ENCODE data around the gene PI16. TPM values are rescaled to one million over a fixed set of nuclear protein-coding genes. Genes with fewer than 3 reads are reported as not detected.

PI16 gene
- total and polyA plus RNA-seq, 2 of the 13 experiments (the other 11 are each of a cell fraction or from before 2014, with no cell fraction given): not detected

GRCh38 chr6:36958775-36959554, 4.4 kb downstream of the PI16 start:
- Histone ChIP-seq H3K4me2 (ENCODE audit: low read depth, low read length) (no peak overlapping the region), H3K4me1 (ENCODE audit: insufficient read depth, low read length) (peaks cover 8% of the 10 kb centered on the region; the same call in 1 of the 2 replicates), H3K36me3 (replicated peaks in 1 of 2; ENCODE audit: control insufficient read depth in 1 of 2, insufficient read depth in 2 of 2, low read length in 2 of 2) (no peaks in the 10 kb centered on the region), H3K27me3 (ENCODE audit: control insufficient read depth in 1 of 2, insufficient read depth in 2 of 2, low read length in 2 of 2) (peaks cover 15 to 54% of the 10 kb centered on the region in 2 experiments; a peak in 3 of 5 replicates), H3K27ac (ENCODE audit: extremely low read length, insufficient read depth, low read length) (no peak overlapping the region), H3K4me3 (replicated peaks in 1 of 3; ENCODE audit: insufficient read depth in 1 of 3, low read depth in 2 of 3, low read length in 3 of 3) (no peak overlapping the region), H3K9ac (ENCODE audit: insufficient read depth, low read depth, low read length) (no peak overlapping the region), H3K9me3 (ENCODE audit: low read length) (no peaks in the 10 kb centered on the region), H3K79me2 (ENCODE audit: insufficient read depth, low read length) (no peaks in the 10 kb centered on the region), H2AFZ (ENCODE audit: low read length) (no peak overlapping the region), H4K20me1 (ENCODE audit: insufficient read depth, low read length) (no peaks in the 10 kb centered on the region)
- no TSS peak for BruUV-seq (replicated peaks)
- FAIRE-seq (no peak), ATAC-seq (no peak), DNase-seq (ENCODE audit: low spot score) (no peak)
- in situ Hi-C loops (cut with HindIII; ENCODE audit: extremely low pct_ligation_motif_present, low pct_unique_long_range_greater_than_20kb): no loop called here
- CTCF ChIA-PET (ENCODE audit: low intra/inter-chr PET ratio, low total read pairs): no interaction called here
- 67% methylated on average over 42 of the region's 44 CpGs for WGBS (ENCODE audit: low lambda C conversion rate)
- POLR2A ChIA-PET: no interaction called here
- intact Hi-C loops (cut with micrococcal nuclease; ENCODE audit: unreplicated experiment): no loop called here
- TF ChIP-seq MNT (IDR thresholded peaks at IDR 0.05): peak; percentile 69
- peak; percentile 8; the same call in 1 of the 2 replicates for TF ChIP-seq ZNF687 (CRISPR knock-in tag; IDR thresholded peaks at IDR 0.05)
- TF ChIP-seq ZBTB33 (CRISPR knock-in tag; IDR thresholded peaks at IDR 0.05): peak; percentile 93
- TF ChIP-seq CTCF (CRISPR knock-in tag; IDR thresholded peaks at IDR 0.05): 0 out of 2 replicates have a peak, but pooled peaks have one; percentile 20
- TF ChIP-seq ETS1 (CRISPR knock-in tag; IDR thresholded peaks at IDR 0.05): no peak
- TF ChIP-seq MBD4 (IDR thresholded peaks at IDR 0.05; ENCODE audit: borderline replicate concordance, low read length): no peak
- no peak for TF ChIP-seq HNRNPH1 (optimal IDR thresholded peaks at IDR 0.05; ENCODE audit: low read depth, low read length)
- no peak for TF ChIP-seq MEIS1 (CRISPR knock-in tag; IDR thresholded peaks at IDR 0.05; ENCODE audit: borderline replicate concordance)

Measured in HepG2 (cell line).